Heart right ventricle (tissue), 16 donors: ENCODE results near the gene SAPCD2. TPM values are rescaled to one million over a fixed set of nuclear protein-coding genes. Genes with fewer than 3 reads are reported as not detected.

Experiments
- ATAC-seq, 8 donors: fragments of 200-7000 bp; cut with Tn5 transposase; one replicate each; pipeline ENCODE4 v1.9.1; 2020; ENCODE audit warnings: mild to moderate bottlenecking in 8 of 8, moderate library complexity in 8 of 8, moderate number of reproducible peaks in 1 of 8
- DNase-seq, 2 donors: peaks; one replicate each; pipeline ENCODE4 v3.0.0-alpha.2; 2020
- H3K27ac ChIP-seq, 10 donors: fragments of 200-600 bp; sonication (generic) in 2 of 10; one replicate each; pipeline versions ENCODE4 v1.5.0 to v1.8.0; 2020 to 2022; ENCODE audit warnings: mild to moderate bottlenecking in 3 of 10
- H3K27me3 ChIP-seq, 7 donors: fragments of 200-600 bp; one replicate each; pipeline ENCODE4 v1.8.0; 2021 to 2022; ENCODE audit warnings: mild to moderate bottlenecking in 2 of 7
- H3K36me3 ChIP-seq, 9 donors: fragments of 200-600 bp; sonication (generic) in 1 of 9; one replicate each; pipeline versions ENCODE4 v1.5.0 to v1.8.0; 2020 to 2022; ENCODE audit warnings: mild to moderate bottlenecking in 2 of 9
- H3K4me1 ChIP-seq, 9 donors: fragments of 200-600 bp; sonication (generic) in 1 of 9; one replicate each; pipeline versions ENCODE4 v1.5.0 to v1.8.0; 2020 to 2022; ENCODE audit warnings: mild to moderate bottlenecking in 4 of 9
- H3K4me3 ChIP-seq, 10 donors: fragments of 200-600 bp; sonication (generic) in 2 of 10; one replicate each; pipeline versions ENCODE4 v1.5.0 to v1.8.0; 2020 to 2022; ENCODE audit warnings: mild to moderate bottlenecking in 7 of 10, moderate library complexity in 2 of 10
- H3K9me3 ChIP-seq, 11 donors: fragments of 200-600 bp in 10 of 11; sonication (generic) in 2 of 11; one replicate each; pipeline versions ENCODE4 v1.5.0 to v1.8.0; 2013 to 2022; ENCODE audit warnings: mild to moderate bottlenecking in 2 of 11, control low read depth in 1 of 11, moderate library complexity in 1 of 11
- CTCF ChIP-seq, 9 donors: fragments of 200-600 bp; sonication (generic) in 2 of 9; IDR thresholded peaks; one replicate each; pipeline versions ENCODE4 v1.5.0 to v1.8.0; 2021 to 2022; ENCODE audit warnings: antibody characterized with exemption in 9 of 9, mild to moderate bottlenecking in 5 of 9, moderate library complexity in 1 of 9
- WGBS, 2 donors: extraction: QIAGEN DNeasy Blood & Tissue Kit; methylation state at CpG; one replicate each; pipeline ENCODE4 v1.1.7; 2013; ENCODE audit warnings: inconsistent platforms in 1 of 2; 5-methylcytosine and 5-hydroxymethylcytosine counted together
- intact Hi-C, 10 donors: fragments of 100-400 bp; cut with DNase I; formaldehyde crosslinking; loops; one replicate each; pipeline versions ENCODE4 v1.11.1 to v1.14.2; 2022
- polyA plus RNA-seq, 2 donors: library from polyadenylated mRNA; stranded (reverse); fragments of 200-250 nt; gene quantifications; one replicate each; pipeline ENCODE4 v1.2.3, GENCODE V29; 2013
- total RNA-seq, 10 donors: library from RNA; stranded (reverse); fragmentation: NEBNext Ultra II Directional in 3 of 10; extraction: Animal tissue kit (Norgen Biotek cat#: 25700) in 3 of 10; gene quantifications; one replicate each; pipeline versions ENCODE4 v1.2.1 to v1.2.4, GENCODE V29; 2021 to 2023
- donor health status: Arrhythmogenic right ventricular cardiomyopathy.
- donor health status: ischemic (EF 13 %, LVEDD 7.1; RV severe dilation, severe dysfunction).
- donor health status: healthy with polysubstance abuse.
- donor health status: DM: no; HTN: yes; CAD: no.
- donor health status: DM: no; HTN: no; CAD: no.
- donor health status: ischemic (EF 25% LVEDD 6.9; RV normal size, moderate dysfunction).
- donor health status: ischemic (EF 25% LVEDD 5.7; RV mildly dilated, moderate dysfunction).
- donor health status: healthy.
- donor health status: DM: yes; HTN: yes; CAD: no.
- donor health status: Ischemic cardiomyopathy.
- donor health status: ischemic (EF 35%, LVEDD 5.7; RV mildly dilated, moderate dysfunction).
- donor health status: nonischemic (EF 11% LVEDD 7.7; RV severe dilation, severe dysfunction).
- donor health status: DM: yes; HTN: yes; CAD: no.
- donor health status: PGD.
- donor health status: ischemic (EF 29% LVEDD 5.4; RV normal size, mild dysfunction).
- donor health status: nonischemic (EF 23%, LVEDD 6.1; RV moderate dilation, normal function).

SAPCD2 gene
- total and polyA plus RNA-seq, 12 donors = 0.06 to 1.1 (median 0.13) TPM; not detected in 1

GRCh38 chr9:137113385-137114159 is 43.2 kb upstream of the SAPCD2 start:
- intact Hi-C loops = no loop called here
- peaks cover 12 to 40% (median 23%) of the 10 kb centered on the region in 9 donors for H3K4me1 ChIP-seq
- H3K9me3 ChIP-seq = no peaks in the 10 kb centered on the region
- 33 to 69% methylated on average over 21 to 66 of the region's 66 CpGs for WGBS, 2 donors
- no peak for TF ChIP-seq CTCF (IDR thresholded peaks at IDR 0.05)
- no peak overlapping the region for H3K27ac ChIP-seq
- peak overlapping the region in 9 of 10 donors; percentile 35 to 95 (median 83) for H3K4me3 ChIP-seq
- ATAC-seq = no peak
- no peaks in the 10 kb centered on the region for H3K27me3 ChIP-seq
- DNase-seq = no peak
- H3K36me3 ChIP-seq = peaks cover 0 to 46% (median 26%) of the 10 kb centered on the region in 9 donors

DNA sequence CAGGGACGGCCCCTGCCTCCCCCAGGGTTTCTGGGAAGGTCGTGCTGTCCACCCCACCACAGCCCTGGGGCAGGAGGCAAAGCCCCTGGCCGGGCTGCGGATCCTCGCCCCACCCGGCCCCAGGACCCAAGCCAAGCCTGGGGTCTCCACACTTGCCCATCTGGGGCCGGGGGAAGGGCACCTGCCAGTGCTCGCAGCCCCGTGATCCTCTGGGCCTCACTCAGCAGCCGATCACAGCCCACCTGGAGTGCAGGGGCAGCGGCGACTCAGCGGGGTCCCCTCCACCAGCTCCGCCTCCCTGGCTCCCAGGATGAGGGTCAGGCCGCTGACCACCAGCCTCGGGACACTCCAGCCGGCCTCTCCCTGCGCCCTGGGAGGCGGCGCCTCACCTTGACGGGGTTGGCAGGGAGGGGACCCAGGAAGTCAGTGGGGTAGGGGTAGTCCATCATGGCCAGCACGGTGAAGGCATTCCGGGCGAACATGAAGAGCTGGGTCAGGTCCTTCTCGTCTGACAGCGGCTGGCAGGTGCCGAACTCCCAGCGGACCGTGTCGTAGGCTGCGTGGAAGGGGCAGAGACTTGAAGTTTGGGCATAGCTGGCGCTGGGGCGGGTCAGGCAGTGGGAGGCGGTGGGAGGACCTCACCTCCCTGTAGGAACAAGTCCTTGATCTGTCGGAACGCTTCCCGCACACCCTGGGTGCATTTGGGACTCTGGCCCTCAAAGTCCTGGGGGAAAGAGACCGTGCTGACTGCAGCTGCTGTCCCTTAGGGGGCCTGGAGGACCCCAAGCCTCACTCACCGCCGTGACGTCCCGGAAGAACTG is 42.4 kb upstream of the SAPCD2 start:
- Histone ChIP-seq H3K27me3 (no peaks in the 10 kb centered on the region), H3K4me3 (no peak overlapping the region), H3K36me3 (peaks cover 0 to 54% (median 32%) of the 10 kb centered on the region in 9 donors), H3K27ac (no peak overlapping the region), H3K9me3 (no peaks in the 10 kb centered on the region), H3K4me1 (peaks cover 12 to 40% (median 23%) of the 10 kb centered on the region in 9 donors)
- no peak for ATAC-seq
- TF ChIP-seq CTCF (IDR thresholded peaks at IDR 0.05) = no peak
- no peak for DNase-seq
- whole genome bisulfite sequencing, 2 donors = 95 to 97% methylated on average over 42 of the region's 42 CpGs
- intact Hi-C loops = no loop called here

- TF ChIP-seq CTCF (IDR thresholded peaks at IDR 0.05) = no peak
- intact Hi-C loops = no loop called here
- H3K9me3 ChIP-seq = no peaks in the 10 kb centered on the region
- H3K4me3 ChIP-seq = no peak overlapping the region
- H3K4me1 ChIP-seq = peaks cover 11 to 32% (median 17%) of the 10 kb centered on the region in 9 donors
- no peaks in the 10 kb centered on the region for H3K27me3 ChIP-seq
- 89 to 91% methylated on average over 34 to 35 of the region's 35 CpGs for WGBS, 2 donors
- H3K27ac ChIP-seq = no peak overlapping the region
- H3K36me3 ChIP-seq = peaks cover 0 to 62% (median 40%) of the 10 kb centered on the region in 9 donors
- DNase-seq = no peak
- ATAC-seq = no peak
Measured at GRCh38 chr9:137111788-137112563, 41.6 kb upstream of the SAPCD2 start.
